HG02610 (cell line): Measurements from ENCODE around the gene AAR2.

Source experiments
- ATAC-seq: cut with Tn5 transposase; IDR thresholded peaks from one replicate; pipeline ENCODE4 v1.9.1; 2021; ENCODE audit warnings: mild to moderate bottlenecking, moderate library complexity; ENCODE audit not compliant: unreplicated experiment

The AAR2 gene

GRCh38 chr20:36217226-36217625 is 19.1 kb upstream of the AAR2 start:
- no peak for ATAC-seq

GRCh38 chr20:36218380-36219064 is 17.8 kb upstream of the AAR2 start:
- ATAC-seq, result no peak

- ATAC-seq, result no peak
Measured at GRCh38 chr20:36219671-36220220, 16.5 kb upstream of the AAR2 start.

GRCh38 chr20:36225666-36226065 is 10.6 kb upstream of the AAR2 start:
- ATAC-seq, result no peak

- no peak for ATAC-seq
Measured at GRCh38 chr20:36228770-36229169, 7.5 kb upstream of the AAR2 start.

- ATAC-seq, result no peak
Measured at GRCh38 chr20:36230019-36230418, 6.3 kb upstream of the AAR2 start.

GRCh38 chr20:36231331-36231730 is 4.9 kb upstream of the AAR2 start:
- ATAC-seq, result no peak

- ATAC-seq, result no peak
Measured at GRCh38 chr20:36234771-36235320, 1.4 kb upstream of the AAR2 start.

- no peak for ATAC-seq
Measured at GRCh38 chr20:36236786-36237121, 476 bp downstream of the AAR2 start.

GRCh38 chr20:36237477-36237876 is 1.2 kb downstream of the AAR2 start:
- no peak for ATAC-seq

GRCh38 chr20:36238153-36238552 is 1.9 kb downstream of the AAR2 start:
- no peak for ATAC-seq

- ATAC-seq, result no peak
Measured at GRCh38 chr20:36238760-36239159, 2.5 kb downstream of the AAR2 start.

- ATAC-seq, result no peak
Measured at GRCh38 chr20:36240076-36240475, 3.8 kb downstream of the AAR2 start.

- ATAC-seq, result no peak
Measured at GRCh38 chr20:36241678-36242077, 5.4 kb downstream of the AAR2 start.

GRCh38 chr20:36243726-36244125 is 7.4 kb downstream of the AAR2 start:
- no peak for ATAC-seq

- ATAC-seq, result no peak
Measured at GRCh38 chr20:36246401-36246800, 10.1 kb downstream of the AAR2 start.

- no peak for ATAC-seq
Measured at GRCh38 chr20:36248836-36249235, 12.6 kb downstream of the AAR2 start.

GRCh38 chr20:36249450-36249849 is 13.2 kb downstream of the AAR2 start:
- ATAC-seq, result no peak

GRCh38 chr20:36251426-36251825 is 15.1 kb downstream of the AAR2 start:
- no peak for ATAC-seq

GRCh38 chr20:36252511-36252910 is 16.2 kb downstream of the AAR2 start:
- ATAC-seq, result no peak

- ATAC-seq, result no peak
Measured at GRCh38 chr20:36253036-36253435, 16.8 kb downstream of the AAR2 start.

GRCh38 chr20:36254076-36254475 is 17.8 kb downstream of the AAR2 start:
- no peak for ATAC-seq

GRCh38 chr20:36255445-36255844 is 19.2 kb downstream of the AAR2 start:
- no peak for ATAC-seq
